Smooth muscle cell (in vitro differentiated cells): Measurements from ENCODE around the gene CACNB1. TPM values are rescaled to one million over a fixed set of nuclear protein-coding genes. Genes with fewer than 3 reads are reported as not detected.

Experiments
- DNase-seq: peaks from one replicate; lab custom pipeline; 2025; ENCODE audit not compliant: unreplicated experiment; lab: John Stamatoyannopoulos, UW
- H2AFZ ChIP-seq: fragments of 200-600 bp; sonication (generic); 2 replicates; pipeline ENCODE4 v1.6.0; 2016; ENCODE audit warnings: antibody characterized with exemption, low read depth, mild to moderate bottlenecking
- H3F3A ChIP-seq: fragments of 200-600 bp; sonication (generic); 2 replicates; pipeline ENCODE4 v1.6.0; 2017; ENCODE audit warnings: antibody characterized with exemption, low read depth
- H3K27ac ChIP-seq: fragments of 200-600 bp; sonication (generic); 2 replicates; pipeline ENCODE4 v1.5.1; 2016; ENCODE audit warnings: low read depth, mild to moderate bottlenecking
- H3K27me3 ChIP-seq: fragments of 200-600 bp; sonication (generic); 2 replicates; pipeline ENCODE4 v1.6.1; 2016; ENCODE audit warnings: low read depth, mild to moderate bottlenecking
- H3K36me3 ChIP-seq: fragments of 200-600 bp; sonication (generic); 2 replicates; pipeline ENCODE4 v1.5.1; 2016; ENCODE audit warnings: low read depth
- H3K4me1 ChIP-seq: fragments of 200-600 bp; sonication (generic); 2 replicates; pipeline ENCODE4 v1.5.1; 2016; ENCODE audit warnings: low read depth
- H3K4me2 ChIP-seq: fragments of 200-600 bp; sonication (generic); 2 replicates; pipeline ENCODE4 v1.6.0; 2016; ENCODE audit warnings: mild to moderate bottlenecking
- H3K4me3 ChIP-seq: fragments of 200-600 bp; sonication (generic); 2 replicates; pipeline ENCODE4 v1.5.1; 2016; ENCODE audit warnings: mild to moderate bottlenecking
- H3K79me2 ChIP-seq: fragments of 200-600 bp; sonication (generic); 2 replicates; pipeline ENCODE4 v1.6.0; 2016; ENCODE audit warnings: low read depth, mild to moderate bottlenecking
- H3K9ac ChIP-seq: fragments of 200-600 bp; sonication (generic); 2 replicates; pipeline ENCODE4 v1.6.0; 2016; ENCODE audit warnings: low read depth
- H3K9me3 ChIP-seq: fragments of 200-600 bp; sonication (generic); replicated peaks from 2 replicates; pipeline ENCODE4 v1.5.1; 2016; ENCODE audit warnings: low read depth
- H4K20me1 ChIP-seq: fragments of 200-600 bp; sonication (generic); 2 replicates; pipeline ENCODE4 v1.6.0; 2016; ENCODE audit warnings: low read depth
- WGBS: methylation state at CpG from one replicate; pipeline ENCODE4 v1.1.7; 2016; ENCODE audit warnings: low lambda C conversion rate; 5-methylcytosine and 5-hydroxymethylcytosine counted together
- polyA plus RNA-seq: library from polyadenylated mRNA; unstranded; fragments of >200 nt; fragmentation: Nextera tagmentation; extraction: Ambion mirVana; gene quantifications from 2 replicates; pipeline ENCODE4 v1.2.1, GENCODE V29; 2016
- total RNA-seq: library from RNA; depleted of rRNA; stranded (reverse); fragments of >200 nt; gene quantifications from 2 replicates; pipeline ENCODE4 v1.2.3, GENCODE V29; 2014
- TF ChIP-seq, protein P1 (sequence below): fragments of 200-600 bp; sonication (generic); IDR thresholded peaks from 2 replicates; pipeline ENCODE4 v1.5.1; 2017; ENCODE audit warnings: borderline replicate concordance, mild to moderate bottlenecking, antibody characterized with exemption; ENCODE audit not compliant: insufficient read depth, poor library complexity, severe bottlenecking

The CACNB1 gene
- total and polyA plus RNA-seq, 2 experiments from 2014 or later = 7.1 to 9.2 TPM

DNA sequence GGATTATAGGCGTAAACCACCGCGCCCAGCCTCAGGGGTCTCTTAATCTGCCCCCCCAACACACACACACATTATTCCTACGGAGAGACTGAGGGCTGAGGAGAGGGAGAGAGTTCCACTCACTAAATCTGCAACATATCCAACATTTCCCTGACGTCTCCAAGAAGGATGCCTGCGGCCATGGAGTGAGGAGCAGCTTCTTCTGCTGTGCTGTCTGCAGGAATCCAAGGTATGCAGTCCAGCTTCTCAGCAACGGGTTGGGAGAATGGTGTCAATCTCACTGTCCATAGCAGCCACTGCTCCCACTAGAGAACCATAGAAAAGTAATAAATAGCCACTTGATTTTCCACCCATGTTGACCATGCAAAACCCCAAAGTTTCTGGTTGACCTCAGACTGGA is 41.0 kb downstream of the CACNB1 start:
- Histone ChIP-seq H3K9me3 (no peaks in the 10 kb centered on the region), H4K20me1 (no peaks in the 10 kb centered on the region), H3K27me3 (no peaks in the 10 kb centered on the region), H3K4me3 (no peak overlapping the region), H2AFZ (no peak overlapping the region), H3K27ac (no peak overlapping the region), H3K36me3 (no peaks in the 10 kb centered on the region), H3K79me2 (no peaks in the 10 kb centered on the region), H3K4me2 (no peak overlapping the region), H3K9ac (no peak overlapping the region), H3K4me1 (peaks cover 6% of the 10 kb centered on the region), H3F3A (no peaks in the 10 kb centered on the region)
- TF ChIP-seq, protein P1, sequence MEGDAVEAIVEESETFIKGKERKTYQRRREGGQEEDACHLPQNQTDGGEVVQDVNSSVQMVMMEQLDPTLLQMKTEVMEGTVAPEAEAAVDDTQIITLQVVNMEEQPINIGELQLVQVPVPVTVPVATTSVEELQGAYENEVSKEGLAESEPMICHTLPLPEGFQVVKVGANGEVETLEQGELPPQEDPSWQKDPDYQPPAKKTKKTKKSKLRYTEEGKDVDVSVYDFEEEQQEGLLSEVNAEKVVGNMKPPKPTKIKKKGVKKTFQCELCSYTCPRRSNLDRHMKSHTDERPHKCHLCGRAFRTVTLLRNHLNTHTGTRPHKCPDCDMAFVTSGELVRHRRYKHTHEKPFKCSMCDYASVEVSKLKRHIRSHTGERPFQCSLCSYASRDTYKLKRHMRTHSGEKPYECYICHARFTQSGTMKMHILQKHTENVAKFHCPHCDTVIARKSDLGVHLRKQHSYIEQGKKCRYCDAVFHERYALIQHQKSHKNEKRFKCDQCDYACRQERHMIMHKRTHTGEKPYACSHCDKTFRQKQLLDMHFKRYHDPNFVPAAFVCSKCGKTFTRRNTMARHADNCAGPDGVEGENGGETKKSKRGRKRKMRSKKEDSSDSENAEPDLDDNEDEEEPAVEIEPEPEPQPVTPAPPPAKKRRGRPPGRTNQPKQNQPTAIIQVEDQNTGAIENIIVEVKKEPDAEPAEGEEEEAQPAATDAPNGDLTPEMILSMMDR = no peak
- 67% methylated on average over 7 of the region's 7 CpGs for WGBS
- no peak for DNase-seq

DNA sequence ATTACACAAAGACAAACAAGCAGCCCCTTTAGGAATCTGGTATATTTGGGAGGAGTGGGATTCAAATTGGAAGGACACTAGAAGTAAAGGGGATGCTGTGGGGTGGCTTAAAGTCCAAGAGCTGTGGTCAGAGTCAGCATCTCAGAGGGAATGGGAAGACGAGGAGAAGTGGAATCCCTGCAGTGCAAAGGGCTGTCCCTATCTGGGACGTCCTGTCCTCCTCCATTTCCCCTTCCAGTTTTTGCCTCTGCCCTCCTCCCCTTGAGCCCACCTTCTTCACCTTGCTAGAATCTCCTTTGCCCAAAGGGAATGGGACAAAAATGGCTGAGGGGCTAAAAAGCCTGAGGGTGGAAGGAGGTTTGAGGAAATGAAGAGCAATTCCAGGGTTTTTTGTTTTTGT is 41.8 kb downstream of the CACNB1 start:
- DNase-seq = no peak
- Histone ChIP-seq H3K79me2 (no peaks in the 10 kb centered on the region), H3K4me2 (no peak overlapping the region), H3F3A (no peaks in the 10 kb centered on the region), H3K36me3 (no peaks in the 10 kb centered on the region), H3K4me1 (peaks cover 6% of the 10 kb centered on the region), H3K27me3 (peaks cover 6% of the 10 kb centered on the region), H3K9me3 (no peaks in the 10 kb centered on the region), H2AFZ (no peak overlapping the region), H4K20me1 (no peaks in the 10 kb centered on the region), H3K9ac (no peak overlapping the region), H3K27ac (no peak overlapping the region), H3K4me3 (no peak overlapping the region)
- 83% methylated on average over 2 of the region's 2 CpGs for WGBS
- TF ChIP-seq, protein P1 = no peak

DNA sequence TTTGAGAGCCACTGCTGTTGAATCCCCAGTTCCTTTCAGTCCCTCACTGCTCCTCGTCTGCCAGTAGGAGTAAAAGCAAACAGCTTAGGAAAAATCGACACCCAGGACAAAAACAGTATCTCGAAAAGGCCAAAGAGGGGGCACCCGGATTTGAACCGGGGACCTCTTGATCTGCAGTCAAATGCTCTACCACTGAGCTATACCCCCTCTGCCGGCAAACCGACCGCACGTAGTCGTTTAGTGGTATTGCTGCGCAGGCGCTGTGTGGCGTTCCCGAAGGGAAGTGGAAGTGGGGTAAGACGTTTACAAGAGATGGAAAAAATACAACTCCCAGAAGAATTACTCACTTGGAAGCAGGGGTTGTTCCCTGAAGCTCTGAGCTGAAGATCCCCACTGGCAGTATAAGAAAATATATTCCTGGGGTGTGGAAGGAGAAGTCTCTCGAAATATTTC is 43.8 kb downstream of the CACNB1 start:
- H2AFZ ChIP-seq = peak overlapping the region; percentile 87
- H3K36me3 ChIP-seq = no peaks in the 10 kb centered on the region
- peaks cover 6% of the 10 kb centered on the region for H3K4me1 ChIP-seq
- peak overlapping the region; percentile 72 for H3K4me3 ChIP-seq
- 1% methylated on average over 16 of the region's 16 CpGs for WGBS
- peak overlapping the region; percentile 84 for H3K4me2 ChIP-seq
- H3K9me3 ChIP-seq = no peaks in the 10 kb centered on the region
- H3K27me3 ChIP-seq = peaks cover 11% of the 10 kb centered on the region
- DNase-seq = peak; percentile 93
- H3K79me2 ChIP-seq = no peaks in the 10 kb centered on the region
- H3K27ac ChIP-seq = peak overlapping the region; percentile 34
- TF ChIP-seq, protein P1 = peak; percentile 12
- H4K20me1 ChIP-seq = no peaks in the 10 kb centered on the region
- H3K9ac ChIP-seq = peak overlapping the region; percentile 24
- H3F3A ChIP-seq = no peaks in the 10 kb centered on the region
